HEK293 (cell line): Measurements from ENCODE around the gene ZCCHC14.
A peak's percentile ranks its signal among the peaks of the same experiment; 100 is the strongest.
"Not testable (repeated sequence)": the region's sequence is repeated elsewhere in the genome, so short reads cannot be mapped to it uniquely, and the experiment has no call there.

Source experiments
- CTCF ChIA-PET: fragments of 350-600 bp; formaldehyde crosslinking; extraction: SDS; loops from one replicate; lab custom pipeline; 2021; ENCODE audit warnings: antibody characterized with exemption; lab: Yijun Ruan, JAX
- POLR2A ChIA-PET: fragments of 300-600 bp; formaldehyde crosslinking; extraction: SDS; loops from one replicate; lab custom pipeline; 2020; ENCODE audit warnings: antibody characterized with exemption, inconsistent platforms; lab: Yijun Ruan, JAX
- H3K27ac ChIP-seq: fragments of 200-500 bp; sonication (Bioruptor generic); 2 replicates; pipeline ENCODE4 v1.5.1; 2014; ENCODE audit warnings: low read depth, low read length, control low read depth, inconsistent platforms; ENCODE audit errors: extremely low read depth
- H3K36me3 ChIP-seq, 2 experiments: fragments of 200-500 bp in 1 of 2; sonication (Bioruptor generic) in 1 of 2; 1 replicate in 1 of 2; 2 replicates in 1 of 2; pipeline ENCODE4 v1.5.1; 2014 to 2017; ENCODE audit warnings: inconsistent platforms in 2 of 2, low read length in 2 of 2; ENCODE audit not compliant: control insufficient read depth in 2 of 2, insufficient read depth in 1 of 2
- H3K4me1 ChIP-seq: fragments of 200-500 bp; sonication (Bioruptor generic); 2 replicates; pipeline ENCODE4 v1.5.1; 2014; ENCODE audit warnings: mild to moderate bottlenecking, low read length, inconsistent platforms; ENCODE audit not compliant: control insufficient read depth, insufficient read depth
- H3K4me3 ChIP-seq: 2 replicates; pipeline ENCODE4 v1.5.1; 2011; ENCODE audit warnings: low read depth, mild to moderate bottlenecking, control low read depth, low read length, moderate library complexity
- H3K9me3 ChIP-seq: fragments of 200-500 bp; sonication (Bioruptor generic); 2 replicates; pipeline ENCODE4 v1.5.1; 2014; ENCODE audit warnings: low read depth, low read length, inconsistent platforms; ENCODE audit not compliant: control insufficient read depth, insufficient read depth
- BCL11B ChIP-seq: fragments of 450-650 bp; formaldehyde crosslinking; IDR thresholded peaks from 2 replicates; pipeline ENCODE4 v1.5.1; 2016; ENCODE audit warnings: low read depth, missing biosample characterization, missing genetic modification characterization
- ZNF138 ChIP-seq: fragments of 450-650 bp; formaldehyde crosslinking; IDR thresholded peaks from 2 replicates; pipeline ENCODE4 v1.5.1; 2016; ENCODE audit warnings: missing biosample characterization, missing genetic modification characterization, borderline replicate concordance
- ZNF174 ChIP-seq: fragments of 450-650 bp; formaldehyde crosslinking; IDR thresholded peaks from 2 replicates; pipeline ENCODE4 v1.5.0; 2017; ENCODE audit warnings: missing biosample characterization, mild to moderate bottlenecking, missing genetic modification characterization
- ZNF341 ChIP-seq: fragments of 450-650 bp; formaldehyde crosslinking; IDR thresholded peaks from 2 replicates; pipeline ENCODE4; 2016; ENCODE audit warnings: low read depth, missing biosample characterization, missing genetic modification characterization
- ZNF544 ChIP-seq: fragments of 450-650 bp; formaldehyde crosslinking; IDR thresholded peaks from 2 replicates; pipeline ENCODE4 v1.5.0; 2017; ENCODE audit warnings: missing biosample characterization, missing genetic modification characterization
- ZNF549 ChIP-seq: fragments of 450-650 bp; IDR thresholded peaks from 2 replicates; pipeline ENCODE4 v1.5.1; 2018; ENCODE audit warnings: missing biosample characterization, missing genetic modification characterization, mild to moderate bottlenecking, inconsistent platforms, moderate library complexity
- ZNF560 ChIP-seq: fragments of 450-650 bp; formaldehyde crosslinking; IDR thresholded peaks from 2 replicates; pipeline ENCODE4 v1.5.1; 2017; ENCODE audit warnings: missing biosample characterization, missing genetic modification characterization, borderline replicate concordance
- ZNF785 ChIP-seq: fragments of 450-650 bp; formaldehyde crosslinking; IDR thresholded peaks from 2 replicates; pipeline ENCODE4 v1.5.1; 2016; ENCODE audit warnings: missing biosample characterization, missing genetic modification characterization
- ZXDB ChIP-seq: fragments of 450-650 bp; formaldehyde crosslinking; IDR thresholded peaks from 2 replicates; pipeline ENCODE4 v1.5.1; 2016; ENCODE audit warnings: missing biosample characterization, missing genetic modification characterization
- TF ChIP-seq, protein P1 (sequence below): fragments of 450-650 bp; formaldehyde crosslinking; IDR thresholded peaks from 2 replicates; pipeline ENCODE4 v1.5.1; 2016; ENCODE audit warnings: missing biosample characterization, missing genetic modification characterization

The ZCCHC14 gene

DNA sequence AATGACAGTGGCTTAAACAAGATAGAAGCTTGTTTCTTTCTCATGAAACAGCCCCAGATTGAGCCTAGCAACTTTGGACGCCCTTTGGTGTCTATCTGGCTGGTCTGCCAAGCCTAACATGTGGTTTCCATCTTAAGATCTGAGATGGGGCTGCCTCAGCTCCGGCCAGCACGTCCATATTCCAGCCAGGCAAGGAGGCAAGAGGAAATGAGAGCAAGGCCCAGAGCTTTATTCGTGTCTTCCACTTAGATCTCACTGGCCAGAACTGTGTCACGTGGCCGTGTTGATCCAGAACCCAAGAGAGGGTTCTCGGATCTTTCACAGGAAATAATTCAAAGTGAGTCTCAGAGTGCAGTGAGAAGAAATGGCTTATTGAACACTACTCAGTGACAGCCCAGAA is 28.9 kb upstream of the ZCCHC14 start:
- H3K4me1 ChIP-seq, H3K36me3 ChIP-seq, H3K9me3 ChIP-seq, H3K4me3 ChIP-seq, POLR2A ChIA-PET, H3K27ac ChIP-seq: not testable (repeated sequence)
- CTCF ChIA-PET, result interaction anchor here (1.0 kb wide), 1 partner anchor 125 kb away, joined by 3 read pairs; no protein-coding TSS in a partner anchor

DNA sequence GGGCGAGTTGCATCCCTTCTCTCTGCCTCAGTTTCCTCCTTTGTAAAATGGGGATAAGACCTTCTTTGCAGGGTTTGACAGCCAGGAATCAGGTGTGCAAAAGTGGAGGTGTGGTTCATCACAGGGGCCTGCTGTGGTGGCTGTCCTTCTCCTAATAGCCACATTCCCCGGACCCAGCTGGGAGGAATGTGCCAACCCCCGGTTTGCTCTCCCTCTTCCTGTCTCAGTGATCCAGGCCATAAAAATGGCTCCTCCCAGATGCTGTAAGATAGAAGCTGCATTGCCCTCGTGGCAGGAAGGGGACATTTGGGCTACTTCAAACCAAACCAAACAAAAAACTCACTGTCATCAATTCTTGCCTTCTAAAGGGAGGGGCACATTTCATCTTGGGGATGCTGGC is 26.3 kb upstream of the ZCCHC14 start:
- H3K9me3 ChIP-seq, POLR2A ChIA-PET: not testable (repeated sequence)
- TF ChIP-seq, protein P1, sequence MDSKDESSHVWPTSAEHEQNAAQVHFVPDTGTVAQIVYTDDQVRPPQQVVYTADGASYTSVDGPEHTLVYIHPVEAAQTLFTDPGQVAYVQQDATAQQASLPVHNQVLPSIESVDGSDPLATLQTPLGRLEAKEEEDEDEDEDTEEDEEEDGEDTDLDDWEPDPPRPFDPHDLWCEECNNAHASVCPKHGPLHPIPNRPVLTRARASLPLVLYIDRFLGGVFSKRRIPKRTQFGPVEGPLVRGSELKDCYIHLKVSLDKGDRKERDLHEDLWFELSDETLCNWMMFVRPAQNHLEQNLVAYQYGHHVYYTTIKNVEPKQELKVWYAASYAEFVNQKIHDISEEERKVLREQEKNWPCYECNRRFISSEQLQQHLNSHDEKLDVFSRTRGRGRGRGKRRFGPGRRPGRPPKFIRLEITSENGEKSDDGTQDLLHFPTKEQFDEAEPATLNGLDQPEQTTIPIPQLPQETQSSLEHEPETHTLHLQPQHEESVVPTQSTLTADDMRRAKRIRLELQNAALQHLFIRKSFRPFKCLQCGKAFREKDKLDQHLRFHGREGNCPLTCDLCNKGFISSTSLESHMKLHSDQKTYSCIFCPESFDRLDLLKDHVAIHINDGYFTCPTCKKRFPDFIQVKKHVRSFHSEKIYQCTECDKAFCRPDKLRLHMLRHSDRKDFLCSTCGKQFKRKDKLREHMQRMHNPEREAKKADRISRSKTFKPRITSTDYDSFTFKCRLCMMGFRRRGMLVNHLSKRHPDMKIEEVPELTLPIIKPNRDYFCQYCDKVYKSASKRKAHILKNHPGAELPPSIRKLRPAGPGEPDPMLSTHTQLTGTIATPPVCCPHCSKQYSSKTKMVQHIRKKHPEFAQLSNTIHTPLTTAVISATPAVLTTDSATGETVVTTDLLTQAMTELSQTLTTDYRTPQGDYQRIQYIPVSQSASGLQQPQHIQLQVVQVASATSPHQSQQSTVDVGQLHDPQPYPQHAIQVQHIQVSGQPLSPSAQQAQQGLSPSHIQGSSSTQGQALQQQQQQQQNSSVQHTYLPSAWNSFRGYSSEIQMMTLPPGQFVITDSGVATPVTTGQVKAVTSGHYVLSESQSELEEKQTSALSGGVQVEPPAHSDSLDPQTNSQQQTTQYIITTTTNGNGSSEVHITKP (tag by site-specific recombination), result peak; percentile 36; the same call in 1 of the 2 replicates
- TF ChIP-seq, all 188 proteins: peak for 1; not testable (repeated sequence) for 187
- H3K4me3 ChIP-seq, H3K4me1 ChIP-seq, H3K36me3 ChIP-seq, H3K27ac ChIP-seq: not testable (repeated sequence)
- CTCF ChIA-PET, result interaction anchor here (0.6 kb wide), 1 partner anchor 1454 kb away, joined by 3 read pairs; no protein-coding TSS in a partner anchor

DNA sequence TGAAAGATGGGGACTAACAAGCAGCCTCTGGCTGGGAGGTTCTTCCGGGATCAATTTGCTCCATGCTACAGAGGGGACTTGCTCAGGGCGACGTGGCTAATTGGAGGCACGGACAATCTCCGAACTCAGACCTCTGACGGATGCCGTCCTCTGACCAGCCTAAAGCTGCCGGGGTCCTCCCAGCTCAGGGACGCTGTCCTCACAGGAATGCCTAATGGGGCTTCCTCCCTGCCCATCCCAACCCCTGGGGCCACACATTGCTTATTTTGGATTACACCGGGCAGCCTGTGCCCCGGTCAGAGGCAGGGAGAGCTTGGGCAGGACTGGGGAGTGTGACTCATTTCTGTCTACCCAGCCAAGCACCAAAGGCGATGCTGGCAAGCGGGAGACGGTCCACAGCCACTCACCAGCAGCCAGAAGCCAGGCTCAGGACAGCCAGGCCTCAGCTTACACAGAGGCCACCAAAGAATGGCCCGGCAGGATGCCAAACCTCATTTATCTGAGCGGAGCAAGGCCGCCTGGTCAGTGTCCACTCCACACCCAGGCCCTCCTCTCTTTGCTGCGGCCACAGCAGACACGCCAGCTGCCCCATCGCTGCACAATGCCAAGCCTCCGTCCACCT is 25.7 kb upstream of the ZCCHC14 start:
- H3K4me3 ChIP-seq, H3K27ac ChIP-seq, H3K36me3 ChIP-seq, POLR2A ChIA-PET, H3K4me1 ChIP-seq, CTCF ChIA-PET, H3K9me3 ChIP-seq: not testable (repeated sequence)

DNA sequence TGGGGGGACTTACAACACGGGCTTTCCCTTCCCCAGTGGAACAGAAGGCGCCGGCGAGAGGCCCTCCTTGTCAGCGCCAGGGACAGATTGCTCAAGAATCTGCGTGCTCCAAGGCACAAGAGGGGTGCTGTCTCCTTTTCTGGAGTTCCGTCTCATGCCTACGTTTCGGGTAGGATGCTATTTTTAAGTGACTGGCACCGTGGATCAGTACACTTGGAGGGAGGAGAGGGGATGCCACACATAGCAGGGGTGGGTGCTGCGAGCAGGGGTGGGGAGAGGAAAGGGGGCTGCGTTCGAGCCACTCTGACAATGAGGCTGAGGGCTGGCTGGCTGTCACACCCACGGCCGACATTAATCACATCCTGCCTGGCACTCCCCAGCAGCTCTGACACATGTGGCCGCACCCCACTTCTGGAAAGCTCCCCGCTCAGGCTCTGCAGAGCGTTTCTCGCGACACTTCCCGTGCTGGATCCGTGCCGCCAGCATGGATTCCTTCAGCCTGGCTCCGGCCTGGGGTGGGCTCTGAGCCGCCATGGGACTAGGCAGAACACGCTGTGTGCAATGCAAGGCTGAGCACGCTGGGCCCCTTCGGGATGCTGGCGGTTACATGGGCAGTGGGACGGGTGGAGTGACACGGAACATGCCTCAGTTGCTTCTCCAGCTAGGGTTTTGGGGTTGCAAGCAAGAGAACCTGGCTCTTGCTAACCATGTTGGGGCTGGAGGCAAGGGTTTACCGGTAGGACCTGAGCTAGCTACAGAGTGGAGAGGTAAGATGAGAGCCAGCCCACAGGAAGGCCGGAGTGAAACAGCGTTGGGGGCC is 25.0 kb upstream of the ZCCHC14 start:
- POLR2A ChIA-PET, H3K27ac ChIP-seq, H3K9me3 ChIP-seq: not testable (repeated sequence)

DNA sequence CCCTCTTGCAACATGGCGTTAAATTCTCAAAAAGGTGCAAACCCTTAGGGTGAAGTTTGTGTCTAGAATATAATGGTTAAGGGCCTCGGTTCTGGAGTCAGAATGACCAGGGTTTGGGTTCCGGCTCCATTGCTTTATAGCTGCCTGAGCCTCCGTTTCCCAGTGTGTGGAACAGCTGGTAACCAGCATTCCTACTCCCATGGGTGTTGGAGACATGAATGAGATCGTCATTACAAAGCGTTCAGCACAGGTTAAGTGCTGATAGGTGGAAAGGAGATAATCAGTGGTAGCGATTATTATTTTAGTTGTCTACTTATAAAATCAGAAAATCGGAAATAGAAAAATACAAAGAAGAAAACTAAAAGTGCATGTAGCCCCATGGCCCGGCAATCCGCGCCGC is 23.5 kb upstream of the ZCCHC14 start:
- Histone ChIP-seq H3K4me3 (no peak overlapping the region), H3K9me3 (no peaks in the 10 kb centered on the region), H3K4me1 (no peaks in the 10 kb centered on the region), H3K36me3 (no peaks in the 10 kb centered on the region)
- ChIA-PET POLR2A (no interaction called here), CTCF (interaction anchor here (1.0 to 1.2 kb wide), 2 partner anchors 56 to 119 kb away, joined by 3 read pairs; no protein-coding TSS in a partner anchor)
- TF ChIP-seq ZNF560 (tag by site-specific recombination), result no peak
- TF ChIP-seq ZXDB (tag by site-specific recombination), result no peak
- no peak for TF ChIP-seq ZNF341 (tag by site-specific recombination)
- no peak for TF ChIP-seq ZNF544 (tag by site-specific recombination)
- TF ChIP-seq ZNF174 (tag by site-specific recombination), result no peak
- TF ChIP-seq ZNF549 (tag by site-specific recombination), result no peak
- no peak for TF ChIP-seq ZNF785 (tag by site-specific recombination)
- TF ChIP-seq ZNF138 (tag by site-specific recombination), result no peak
- TF ChIP-seq BCL11B (tag by site-specific recombination), result no peak
- TF ChIP-seq, all 188 proteins: peak for 0
- no peak overlapping the region for H3K27ac ChIP-seq

More for the DNA sequence above, 25.0 kb upstream of the ZCCHC14 start:
- H3K4me1 ChIP-seq, H3K4me3 ChIP-seq, CTCF ChIA-PET, H3K36me3 ChIP-seq: not testable (repeated sequence)
